GM13977 (cell line): ENCODE measurements around the gene PLA2R1.
"Not testable (repeated sequence)": the region's sequence is repeated elsewhere in the genome, so short reads cannot be mapped to it uniquely, and the experiment has no call there.

Experiments used
- DNase-seq: peaks from one replicate; pipeline ENCODE4 v3.0.0; 2012; ENCODE audit warnings: low spot score
- in situ Hi-C: fragments of 300-500 bp; cut with MboI; formaldehyde crosslinking; loops from one replicate; pipeline ENCODE4 v1.12.0; 2022; ENCODE audit warnings: low sequenced_read_pairs, low pct_unique_long_range_greater_than_20kb, mixed read lengths, inconsistent platforms; ENCODE audit not compliant: unreplicated experiment
- TF ChIP-seq, protein P1 (sequence below): IDR thresholded peaks from 2 replicates; pipeline ENCODE4 v1.5.1; 2012; ENCODE audit warnings: mild to moderate bottlenecking, control low read depth; ENCODE audit not compliant: insufficient read depth; ENCODE audit errors: extremely low read depth, missing control alignments

PLA2R1 gene

DNA sequence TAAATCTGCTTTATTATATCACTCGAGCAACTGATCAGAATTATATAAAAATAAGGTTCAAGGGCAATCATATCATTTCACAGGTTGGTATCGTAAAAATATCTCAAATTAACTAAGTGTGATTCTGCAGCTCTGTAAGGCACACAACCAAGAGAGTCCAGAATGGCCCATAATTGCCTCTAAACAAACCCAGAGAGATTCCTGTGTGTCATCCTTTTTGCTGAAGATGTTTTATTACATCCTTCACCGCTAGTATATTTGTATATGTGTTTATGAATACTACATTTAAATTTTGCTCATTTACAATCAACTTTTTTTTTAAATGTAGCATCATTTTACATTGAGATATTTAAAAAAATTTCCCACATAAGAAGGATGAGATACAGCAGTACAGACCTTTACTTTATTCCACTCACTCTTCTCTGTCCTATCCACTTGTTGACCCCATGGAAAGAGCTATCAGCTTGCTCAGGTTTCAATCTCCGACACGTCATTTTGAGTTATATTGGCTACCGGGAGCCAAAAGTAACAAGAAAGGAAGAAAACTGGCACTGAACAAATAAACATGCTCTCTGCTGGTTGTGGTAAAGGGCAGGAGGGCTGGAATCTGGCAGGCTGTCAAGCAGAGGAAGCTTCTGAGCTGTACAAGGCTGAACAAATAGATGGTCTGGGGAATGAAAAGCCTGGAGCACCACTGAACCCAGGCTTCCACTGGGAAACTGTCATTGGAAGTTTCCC lies 23.1 kb downstream of the PLA2R1 start:
- TF ChIP-seq, protein P1, sequence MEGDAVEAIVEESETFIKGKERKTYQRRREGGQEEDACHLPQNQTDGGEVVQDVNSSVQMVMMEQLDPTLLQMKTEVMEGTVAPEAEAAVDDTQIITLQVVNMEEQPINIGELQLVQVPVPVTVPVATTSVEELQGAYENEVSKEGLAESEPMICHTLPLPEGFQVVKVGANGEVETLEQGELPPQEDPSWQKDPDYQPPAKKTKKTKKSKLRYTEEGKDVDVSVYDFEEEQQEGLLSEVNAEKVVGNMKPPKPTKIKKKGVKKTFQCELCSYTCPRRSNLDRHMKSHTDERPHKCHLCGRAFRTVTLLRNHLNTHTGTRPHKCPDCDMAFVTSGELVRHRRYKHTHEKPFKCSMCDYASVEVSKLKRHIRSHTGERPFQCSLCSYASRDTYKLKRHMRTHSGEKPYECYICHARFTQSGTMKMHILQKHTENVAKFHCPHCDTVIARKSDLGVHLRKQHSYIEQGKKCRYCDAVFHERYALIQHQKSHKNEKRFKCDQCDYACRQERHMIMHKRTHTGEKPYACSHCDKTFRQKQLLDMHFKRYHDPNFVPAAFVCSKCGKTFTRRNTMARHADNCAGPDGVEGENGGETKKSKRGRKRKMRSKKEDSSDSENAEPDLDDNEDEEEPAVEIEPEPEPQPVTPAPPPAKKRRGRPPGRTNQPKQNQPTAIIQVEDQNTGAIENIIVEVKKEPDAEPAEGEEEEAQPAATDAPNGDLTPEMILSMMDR: no peak
- in situ Hi-C loops: no loop called here
- no peak for DNase-seq

DNA sequence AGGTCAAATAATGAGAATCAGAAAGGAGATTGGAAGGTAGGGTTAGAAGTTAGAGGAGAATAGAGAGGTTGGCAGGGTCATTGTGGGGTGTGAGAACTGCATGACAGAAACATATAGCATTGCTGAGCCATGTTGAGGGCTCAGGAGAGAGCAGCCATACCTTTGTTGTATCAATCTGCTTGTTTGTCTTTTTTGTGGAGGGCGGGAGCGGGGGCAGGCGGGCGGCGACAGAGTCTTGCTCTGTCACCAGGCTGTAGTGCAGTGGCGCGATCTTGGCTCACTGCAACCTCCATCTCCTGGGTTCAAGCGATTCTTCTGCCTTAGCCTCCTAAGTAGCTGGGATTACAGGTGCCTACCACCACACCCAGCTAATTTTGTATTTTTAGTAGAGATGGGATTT lies 23.8 kb downstream of the PLA2R1 start:
- DNase-seq, in situ Hi-C loops: not testable (repeated sequence)

DNA sequence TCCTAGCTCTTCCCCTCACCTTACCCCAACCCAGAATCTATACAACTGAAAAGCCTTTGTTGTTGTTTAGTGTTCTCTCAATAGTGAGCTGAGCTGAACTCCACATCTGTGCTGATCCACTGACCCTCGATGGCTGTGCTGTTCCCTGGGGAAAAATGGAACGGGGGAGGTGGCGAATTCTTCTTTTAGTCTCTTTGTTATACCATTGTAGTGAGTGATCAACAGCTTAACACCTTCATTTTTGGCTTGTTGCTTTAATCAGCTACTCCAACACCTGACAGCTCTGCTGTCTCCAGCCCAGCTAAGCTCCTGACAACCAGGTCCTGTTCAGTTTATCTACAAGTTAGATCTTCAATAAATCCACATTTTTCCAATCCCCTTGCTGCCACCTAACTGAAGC lies 25.7 kb downstream of the PLA2R1 start:
- DNase-seq: no peak
- in situ Hi-C loops: no loop called here
- TF ChIP-seq, protein P1: no peak

DNA sequence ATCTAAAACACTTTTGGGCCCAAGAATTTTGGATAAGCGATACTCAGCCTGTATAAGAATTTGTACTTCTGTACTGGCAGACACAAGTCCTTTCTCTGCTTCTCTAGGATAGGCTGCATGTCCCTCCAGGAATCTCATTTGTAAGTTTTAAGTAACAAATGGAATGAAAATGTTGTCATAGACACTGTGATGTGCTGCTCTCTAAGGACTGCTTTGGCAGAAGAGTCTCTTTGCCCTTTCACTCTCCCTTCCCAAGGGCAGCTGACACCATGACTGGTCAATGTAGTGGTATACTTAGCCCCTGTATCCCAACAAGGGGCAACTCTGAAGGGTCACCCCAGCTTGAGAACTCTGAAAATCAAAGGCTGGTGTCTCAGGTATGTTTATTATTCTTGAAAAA lies 27.3 kb downstream of the PLA2R1 start:
- DNase-seq: no peak
- TF ChIP-seq, protein P1: no peak
- in situ Hi-C loops: no loop called here

DNA sequence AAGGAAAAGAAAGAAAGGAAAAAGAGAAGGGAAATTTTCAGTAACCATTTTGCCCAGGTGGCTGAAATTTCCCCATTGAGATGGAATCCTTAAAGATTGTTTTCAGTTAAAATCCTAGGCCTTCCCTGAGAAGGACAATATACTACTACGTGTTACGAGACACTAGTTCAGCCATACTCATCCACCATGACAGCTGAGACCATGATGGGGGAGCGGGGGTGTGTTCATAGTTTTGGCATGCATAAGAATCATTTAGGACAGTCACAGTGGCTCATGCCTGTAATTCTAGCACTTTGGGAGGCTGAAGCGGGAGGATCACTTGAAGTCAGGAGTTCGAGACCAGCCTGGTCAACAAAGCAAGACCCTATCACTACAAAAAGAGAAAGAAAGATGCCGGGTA lies 28.0 kb downstream of the PLA2R1 start:
- TF ChIP-seq, protein P1: no peak
- no peak for DNase-seq
- in situ Hi-C loops: no loop called here

DNA sequence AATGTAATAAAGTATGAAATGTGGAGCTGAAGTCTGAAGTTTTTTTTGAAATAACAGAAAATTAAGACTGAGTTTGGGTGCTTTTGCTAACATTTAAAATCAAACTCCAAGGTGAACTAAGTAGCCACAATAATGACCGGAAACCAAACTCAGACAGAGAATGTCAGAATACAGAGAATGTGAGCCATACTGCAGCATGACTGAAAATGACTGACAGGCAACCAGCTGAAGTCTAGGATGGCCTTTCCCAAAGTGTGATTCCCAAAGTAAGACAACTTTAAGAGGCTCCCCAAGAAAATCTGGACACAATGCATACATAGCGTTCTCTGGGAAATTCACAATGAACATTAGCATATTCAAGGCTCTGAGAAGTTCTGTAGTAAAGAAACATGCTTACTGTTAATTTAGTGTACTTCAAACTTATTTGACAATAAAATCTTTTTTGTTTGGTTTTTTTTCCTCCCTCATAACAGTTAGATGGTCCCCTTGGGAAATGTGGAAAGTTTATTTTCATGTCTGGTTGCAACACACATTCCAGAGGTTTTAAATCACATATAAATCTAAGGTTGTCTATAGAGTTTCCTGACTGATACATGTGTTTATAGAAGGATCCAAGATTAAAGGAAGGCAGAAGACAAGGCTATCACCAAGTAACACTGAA lies 28.6 kb downstream of the PLA2R1 start:
- TF ChIP-seq, protein P1: no peak
- in situ Hi-C loops: no loop called here

DNA sequence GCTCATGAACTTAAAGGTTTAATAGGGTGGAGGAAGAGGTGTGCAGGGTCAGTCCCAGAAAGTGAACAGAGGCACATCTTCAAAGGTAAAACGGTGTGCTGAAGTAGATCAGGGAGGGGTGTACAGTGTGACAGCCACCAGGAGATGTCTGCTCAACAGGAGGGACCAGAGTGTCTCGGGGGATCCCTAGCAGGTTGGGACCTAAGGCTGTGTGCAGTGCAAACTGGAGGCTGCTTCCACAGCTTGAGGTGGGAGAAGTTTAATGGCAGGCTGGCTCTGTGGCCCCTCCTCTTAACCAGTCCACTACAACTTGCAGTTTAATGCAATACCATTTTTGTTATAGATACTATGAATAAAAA lies 33.2 kb downstream of the PLA2R1 start:
- no peak for DNase-seq
- in situ Hi-C loops: no loop called here
- TF ChIP-seq, protein P1: no peak

More for the DNA sequence above, 28.6 kb downstream of the PLA2R1 start:
- DNase-seq: no peak
